ENCODE results near the gene FOXL1.

GRCh38 chr16:86555704-86556075, 22.7 kb upstream of the FOXL1 start:
- TF ChIP-seq CTCF (IDR thresholded peaks at IDR 0.05) (no peak), POLR2A (IDR thresholded peaks at IDR 0.05) (no peak)
